Measurements from ENCODE around the gene AFAP1.

AFAP1 gene

DNA sequence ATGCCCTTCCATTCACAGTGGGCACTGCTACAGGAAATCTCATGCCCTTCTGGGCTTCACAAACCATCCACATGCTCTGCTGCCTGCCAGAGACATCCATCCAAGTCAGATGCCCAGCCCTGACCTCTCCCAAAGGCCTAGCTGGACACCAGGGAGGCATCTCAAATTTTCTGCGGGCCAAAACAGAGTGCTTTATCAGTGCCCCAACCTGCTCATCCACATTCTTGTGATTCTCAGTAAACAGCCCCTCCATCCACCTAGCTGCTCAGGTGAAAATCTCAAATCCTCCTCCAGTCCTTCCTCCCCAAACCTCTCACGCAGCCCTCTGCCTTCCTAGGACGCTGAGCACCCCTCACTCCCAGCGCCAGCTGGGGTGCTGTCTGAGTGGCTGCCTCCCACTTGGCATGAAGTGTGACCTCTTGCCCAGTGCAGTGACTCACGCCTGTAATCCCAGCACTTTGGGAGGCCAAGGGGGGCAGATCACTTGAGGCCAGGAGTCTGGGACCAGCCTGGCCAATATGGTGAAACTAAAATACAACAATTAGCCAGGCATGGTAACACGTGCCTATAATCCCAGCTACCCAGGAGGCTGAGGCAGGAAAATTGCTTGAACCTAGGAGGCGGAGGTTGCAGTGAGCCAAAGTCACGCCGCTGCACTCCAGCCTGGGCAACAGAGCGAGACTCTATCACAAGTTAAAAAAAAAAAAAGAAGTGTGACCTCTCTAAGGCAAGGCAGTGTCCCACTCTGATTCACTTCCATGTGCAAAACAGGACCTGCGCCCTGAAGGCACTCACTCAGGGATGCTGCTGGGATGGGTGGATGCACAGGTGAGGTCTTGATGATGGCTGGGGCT is 1.7 kb upstream of the AFAP1 start:
- H3K36me3 ChIP-seq (ENCODE audit: control insufficient read depth in 2 of 2, insufficient read depth in 1 of 2, low read length in 2 of 2) = no peaks in the 10 kb centered on the region
- no peaks in the 10 kb centered on the region for H3K9me3 ChIP-seq (ENCODE audit: control insufficient read depth, insufficient read depth, low read depth, low read length)
- no peak overlapping the region for H3K27ac ChIP-seq (ENCODE audit: extremely low read depth, low read depth, low read length)
- no peak overlapping the region for H3K4me3 ChIP-seq (ENCODE audit: low read depth, low read length)
- ChIA-PET CTCF (interaction anchor here (0.7 to 1.5 kb wide), 2 partner anchors 41 to 137 kb away, joined by 3 to 4 read pairs; no protein-coding TSS in a partner anchor), POLR2A (no interaction called here)
- no peaks in the 10 kb centered on the region for H3K4me1 ChIP-seq (ENCODE audit: control insufficient read depth, insufficient read depth, low read length)
- TF ChIP-seq GLIS1 (tag by site-specific recombination; IDR thresholded peaks at IDR 0.05) (peak; percentile 14; the same call in 1 of the 2 replicates), RBAK (tag by site-specific recombination; IDR thresholded peaks at IDR 0.05) (no peak), ZBTB44 (tag by site-specific recombination; IDR thresholded peaks at IDR 0.05) (no peak)

GRCh38 chr4:7938609-7939376 is 868 bp downstream of the AFAP1 start:
- CTCF ChIA-PET = interaction anchor here (0.6 to 0.7 kb wide), 2 partner anchors 107 to 238 kb away, joined by 3 read pairs; no protein-coding TSS in a partner anchor
- POLR2A ChIA-PET = interaction anchor here (1.1 kb wide), 1 partner anchor 13 kb away, joined by 5 read pairs; no protein-coding TSS in a partner anchor
- peak overlapping the region; percentile 64 for H3K4me3 ChIP-seq (ENCODE audit: low read depth, low read length)
- H3K36me3 ChIP-seq (ENCODE audit: control insufficient read depth in 2 of 2, insufficient read depth in 1 of 2, low read length in 2 of 2) = no peaks in the 10 kb centered on the region
- no peaks in the 10 kb centered on the region for H3K9me3 ChIP-seq (ENCODE audit: control insufficient read depth, insufficient read depth, low read depth, low read length)
- H3K27ac ChIP-seq (ENCODE audit: extremely low read depth, low read depth, low read length) = peak overlapping the region; percentile 56; the same call in 1 of the 2 replicates
- no peaks in the 10 kb centered on the region for H3K4me1 ChIP-seq (ENCODE audit: control insufficient read depth, insufficient read depth, low read length)
- TF ChIP-seq, protein P1, sequence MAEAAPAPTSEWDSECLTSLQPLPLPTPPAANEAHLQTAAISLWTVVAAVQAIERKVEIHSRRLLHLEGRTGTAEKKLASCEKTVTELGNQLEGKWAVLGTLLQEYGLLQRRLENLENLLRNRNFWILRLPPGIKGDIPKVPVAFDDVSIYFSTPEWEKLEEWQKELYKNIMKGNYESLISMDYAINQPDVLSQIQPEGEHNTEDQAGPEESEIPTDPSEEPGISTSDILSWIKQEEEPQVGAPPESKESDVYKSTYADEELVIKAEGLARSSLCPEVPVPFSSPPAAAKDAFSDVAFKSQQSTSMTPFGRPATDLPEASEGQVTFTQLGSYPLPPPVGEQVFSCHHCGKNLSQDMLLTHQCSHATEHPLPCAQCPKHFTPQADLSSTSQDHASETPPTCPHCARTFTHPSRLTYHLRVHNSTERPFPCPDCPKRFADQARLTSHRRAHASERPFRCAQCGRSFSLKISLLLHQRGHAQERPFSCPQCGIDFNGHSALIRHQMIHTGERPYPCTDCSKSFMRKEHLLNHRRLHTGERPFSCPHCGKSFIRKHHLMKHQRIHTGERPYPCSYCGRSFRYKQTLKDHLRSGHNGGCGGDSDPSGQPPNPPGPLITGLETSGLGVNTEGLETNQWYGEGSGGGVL (tag by site-specific recombination; IDR thresholded peaks at IDR 0.05) = no peak
- TF ChIP-seq ZNF324 (tag by site-specific recombination; IDR thresholded peaks at IDR 0.05) (no peak), ZBTB10 (tag by site-specific recombination; IDR thresholded peaks at IDR 0.05) (0 out of 2 replicates have a peak, but pooled peaks have one; percentile 23), ZNF785 (tag by site-specific recombination; IDR thresholded peaks at IDR 0.05) (0 out of 2 replicates have a peak, but pooled peaks have one; percentile 67), ZNF140 (tag by site-specific recombination; IDR thresholded peaks at IDR 0.05) (no peak), GLIS2 (tag by site-specific recombination; IDR thresholded peaks at IDR 0.05) (peak; percentile 83), ZBTB26 (tag by site-specific recombination; optimal IDR thresholded peaks at IDR 0.05) (peak; percentile 77), ZNF843 (tag by site-specific recombination; IDR thresholded peaks at IDR 0.05) (no peak), ZNF354C (tag by site-specific recombination; IDR thresholded peaks at IDR 0.05; ENCODE audit: borderline replicate concordance, low read depth) (no peak), ZBTB1 (tag by site-specific recombination; IDR thresholded peaks at IDR 0.05) (no peak), ZEB2 (tag by site-specific recombination; IDR thresholded peaks at IDR 0.05) (peak; percentile 22; the same call in 1 of the 2 replicates), ZNF335 (tag by site-specific recombination; conservative IDR thresholded peaks at IDR 0.05) (peak; percentile 41), ZNF514 (tag by site-specific recombination; IDR thresholded peaks at IDR 0.05) (no peak), OSR2 (tag by site-specific recombination; IDR thresholded peaks at IDR 0.05) (no peak), ZNF530 (tag by site-specific recombination; IDR thresholded peaks at IDR 0.05; ENCODE audit: low read depth) (no peak), EGR2 (tag by site-specific recombination; IDR thresholded peaks at IDR 0.05; ENCODE audit: low read depth) (peak; percentile 79; the same call in 1 of the 2 replicates)
- TF ChIP-seq, protein P2, sequence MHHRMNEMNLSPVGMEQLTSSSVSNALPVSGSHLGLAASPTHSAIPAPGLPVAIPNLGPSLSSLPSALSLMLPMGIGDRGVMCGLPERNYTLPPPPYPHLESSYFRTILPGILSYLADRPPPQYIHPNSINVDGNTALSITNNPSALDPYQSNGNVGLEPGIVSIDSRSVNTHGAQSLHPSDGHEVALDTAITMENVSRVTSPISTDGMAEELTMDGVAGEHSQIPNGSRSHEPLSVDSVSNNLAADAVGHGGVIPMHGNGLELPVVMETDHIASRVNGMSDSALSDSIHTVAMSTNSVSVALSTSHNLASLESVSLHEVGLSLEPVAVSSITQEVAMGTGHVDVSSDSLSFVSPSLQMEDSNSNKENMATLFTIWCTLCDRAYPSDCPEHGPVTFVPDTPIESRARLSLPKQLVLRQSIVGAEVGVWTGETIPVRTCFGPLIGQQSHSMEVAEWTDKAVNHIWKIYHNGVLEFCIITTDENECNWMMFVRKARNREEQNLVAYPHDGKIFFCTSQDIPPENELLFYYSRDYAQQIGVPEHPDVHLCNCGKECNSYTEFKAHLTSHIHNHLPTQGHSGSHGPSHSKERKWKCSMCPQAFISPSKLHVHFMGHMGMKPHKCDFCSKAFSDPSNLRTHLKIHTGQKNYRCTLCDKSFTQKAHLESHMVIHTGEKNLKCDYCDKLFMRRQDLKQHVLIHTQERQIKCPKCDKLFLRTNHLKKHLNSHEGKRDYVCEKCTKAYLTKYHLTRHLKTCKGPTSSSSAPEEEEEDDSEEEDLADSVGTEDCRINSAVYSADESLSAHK (tag by site-specific recombination; IDR thresholded peaks at IDR 0.05) = peak; percentile 73; the same call in 1 of the 2 replicates
